ENCODE results near the gene OSBPL1A.

Gene OSBPL1A

GRCh38 chr18:24259869-24260641 lies 137.6 kb downstream of the OSBPL1A start:
- DNase-seq (ENCODE audit: low read depth, low spot score), result no peak
- ChIA-PET CTCF (no interaction called here), POLR2A (no interaction called here)
- H3K4me3 ChIP-seq (ENCODE audit: low read depth, low read length), result no peak overlapping the region
- TF ChIP-seq CTCF (IDR thresholded peaks at IDR 0.05; ENCODE audit: insufficient read depth, low read length, missing control alignments), result no peak

GRCh38 chr18:24254071-24254470 lies 143.6 kb downstream of the OSBPL1A start:
- no peak for TF ChIP-seq CTCF (IDR thresholded peaks at IDR 0.05; ENCODE audit: insufficient read depth, low read length, missing control alignments)
- ChIA-PET CTCF (interaction anchor here (0.7 kb wide), 1 partner anchor 14 kb away, joined by 3 read pairs; no protein-coding TSS in a partner anchor), POLR2A (no interaction called here)

DNA sequence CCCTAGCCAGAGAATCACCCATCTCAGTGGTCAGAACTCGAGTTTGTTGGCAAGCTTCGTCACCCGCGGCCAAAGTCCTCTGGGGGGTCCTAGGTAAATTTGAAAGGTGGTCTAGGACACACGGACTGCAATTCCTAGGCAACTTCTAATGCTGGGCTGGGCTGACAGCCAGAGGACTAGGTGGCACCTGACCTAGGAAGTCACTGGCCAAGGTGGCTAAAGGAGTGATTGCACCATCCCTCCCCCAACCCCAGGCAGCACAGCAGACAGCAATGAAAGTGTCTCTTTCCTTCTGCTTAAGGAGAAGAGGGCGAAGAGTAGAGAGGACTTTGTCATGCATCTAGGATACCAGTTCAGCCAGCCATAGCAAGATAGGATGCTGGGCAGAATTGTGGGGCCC lies 147.9 kb downstream of the OSBPL1A start:
- ChIA-PET CTCF (no interaction called here), POLR2A (no interaction called here)
- DNase-seq (ENCODE audit: low read depth, low spot score), result no peak
- no peak overlapping the region for H3K4me3 ChIP-seq (ENCODE audit: low read depth, low read length)
- no peak for TF ChIP-seq CTCF (IDR thresholded peaks at IDR 0.05; ENCODE audit: insufficient read depth, low read length, missing control alignments)

More at GRCh38 chr18:24254071-24254470, 143.6 kb downstream of the OSBPL1A start:
- H3K4me3 ChIP-seq (ENCODE audit: low read depth, low read length), result no peak overlapping the region
- no peak for DNase-seq (ENCODE audit: low read depth, low spot score)

GRCh38 chr18:24248359-24248758 lies 149.3 kb downstream of the OSBPL1A start:
- H3K4me3 ChIP-seq (ENCODE audit: low read depth, low read length), result no peak overlapping the region
- POLR2A ChIA-PET, result no interaction called here
- TF ChIP-seq CTCF (IDR thresholded peaks at IDR 0.05; ENCODE audit: insufficient read depth, low read length, missing control alignments), result no peak
- CTCF ChIA-PET, result no interaction called here
- DNase-seq (ENCODE audit: low read depth, low spot score), result no peak

GRCh38 chr18:24246143-24246542 lies 151.5 kb downstream of the OSBPL1A start:
- POLR2A ChIA-PET, result no interaction called here

DNA sequence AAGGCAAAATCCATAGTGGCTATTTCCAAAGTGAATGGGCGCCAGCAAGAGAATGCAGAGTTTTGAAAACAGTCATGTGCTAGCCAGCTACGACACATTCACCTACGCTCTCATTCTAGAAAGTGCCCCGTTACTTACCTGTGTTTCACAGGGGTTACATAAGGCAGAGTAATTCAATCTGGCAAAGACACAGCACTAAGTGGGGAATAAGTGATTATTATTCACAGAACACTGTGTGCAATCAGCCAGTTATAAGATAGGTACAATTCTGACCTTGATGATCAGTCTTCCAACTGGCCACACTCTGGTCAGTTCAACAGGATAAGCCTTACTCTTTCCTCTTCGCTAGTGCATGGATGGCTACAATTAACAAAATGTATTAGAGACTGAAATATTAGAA lies 152.9 kb downstream of the OSBPL1A start:
- H3K4me3 ChIP-seq (ENCODE audit: low read depth, low read length), result no peak overlapping the region
- ChIA-PET CTCF (no interaction called here), POLR2A (no interaction called here)
- TF ChIP-seq CTCF (IDR thresholded peaks at IDR 0.05; ENCODE audit: insufficient read depth, low read length, missing control alignments), result no peak
- DNase-seq (ENCODE audit: low read depth, low spot score), result no peak

More at GRCh38 chr18:24246143-24246542, 151.5 kb downstream of the OSBPL1A start:
- no peak for TF ChIP-seq CTCF (IDR thresholded peaks at IDR 0.05; ENCODE audit: insufficient read depth, low read length, missing control alignments)
- CTCF ChIA-PET, result no interaction called here
- no peak overlapping the region for H3K4me3 ChIP-seq (ENCODE audit: low read depth, low read length)
- DNase-seq (ENCODE audit: low read depth, low spot score), result no peak
